K562 (cell line): ENCODE data around the gene TCIRG1. TPM values are rescaled to one million over a fixed set of nuclear protein-coding genes. Genes with fewer than 3 reads are reported as not detected.

Source experiments
- MITF ChIP-seq: IDR thresholded peaks from 2 replicates; pipeline ENCODE4 v1.6.1; 2014; ENCODE audit warnings: antibody characterized with exemption
- MTF1 ChIP-seq: fragments of 250-450 bp; sonication (Bioruptor Pico); IDR thresholded peaks from 2 replicates; pipeline ENCODE4 v1.9.0; 2021; ENCODE audit warnings: moderate library complexity, mild to moderate bottlenecking, inconsistent platforms, borderline replicate concordance
- RERE ChIP-seq: sonication (generic); formaldehyde crosslinking; IDR thresholded peaks from 2 replicates; pipeline ENCODE4 v1.8.0; 2023; ENCODE audit warnings: missing genetic modification reagents, mild to moderate bottlenecking, borderline replicate concordance
- polyA plus RNA-seq, 8 experiments: library from polyadenylated mRNA; depleted of rRNA in 4 of 8; stranded (reverse) in 5 of 8; unstranded in 3 of 8; fragments of >200 nt; fragmentation: Nextera tagmentation in 2 of 8; fragmentation: Illumina TruSeq in 1 of 8; extraction: Ambion mirVana in 2 of 8; extraction: Trizol in 1 of 8; gene quantifications; 2 replicates each; pipeline versions ENCODE4 v1.2.1 to v1.2.3, GENCODE V29; 2011 to 2014; ENCODE audit warnings: inconsistent platforms in 1 of 8, missing spikeins in 1 of 8
- total RNA-seq, 7 experiments: library from RNA; depleted of rRNA in 6 of 7; stranded (reverse); fragments of >200 nt in 6 of 7; fragmentation: Illumina TruSeq in 2 of 7; extraction: Trizol in 2 of 7; gene quantifications; 2 replicates each; pipeline versions ENCODE4 v1.2.1 to v1.2.3, GENCODE V29; 2011 to 2021; ENCODE audit warnings: low replicate concordance in 1 of 7

The TCIRG1 gene
- total and polyA plus RNA-seq, 9 of the 15 experiments (the other 6 are each of a cell fraction or from before 2014, with no cell fraction given) = 0.49 to 143 (median 24.4) TPM

GRCh38 chr11:68038718-68039525 is at the start of gene TCIRG1 (continued):
- no peak for TF ChIP-seq RERE (CRISPR knock-in tag)
- TF ChIP-seq MITF = no peak
- TF ChIP-seq MTF1 (CRISPR knock-in tag) = no peak
